Testis (tissue), 2 donors: Measurements from ENCODE around the gene FPR3.

Experiments
- POLR2A ChIP-seq: fragments of 450-650 bp; IDR thresholded peaks from one replicate; pipeline ENCODE4 v1.6.1; 2017; ENCODE audit warnings: antibody characterized with exemption, mild to moderate bottlenecking, moderate library complexity
- TF ChIP-seq, protein P1 (sequence below), 3 experiments: fragments of 450-650 bp in 2 of 3; fragments of 200-600 bp in 1 of 3; sonication (generic) in 1 of 3; IDR thresholded peaks; one replicate each; pipeline ENCODE4 v1.5.1; 2016 to 2019; ENCODE audit warnings: antibody characterized with exemption in 3 of 3, mild to moderate bottlenecking in 2 of 3, moderate library complexity in 1 of 3

DNA sequence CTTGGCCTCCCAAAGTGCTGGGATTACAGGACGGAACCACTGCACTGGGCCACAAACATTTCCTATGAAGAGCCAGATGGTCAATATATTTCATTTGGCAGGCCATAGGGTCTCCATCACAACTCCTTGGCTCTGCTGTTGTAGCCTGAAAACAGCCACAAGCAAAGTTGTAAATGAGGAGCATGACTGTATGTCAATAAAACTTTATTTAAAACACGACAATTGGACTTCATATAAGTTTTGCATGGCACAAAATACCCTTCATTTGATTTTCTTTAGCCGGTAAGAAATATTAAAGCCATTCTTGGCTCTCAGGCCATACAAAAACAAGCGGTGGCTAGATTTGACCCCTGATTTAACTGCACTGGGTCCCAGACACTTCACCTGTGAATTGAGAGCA lies 40.2 kb upstream of the FPR3 start:
- TF ChIP-seq POLR2A: no peak
- TF ChIP-seq, protein P1, sequence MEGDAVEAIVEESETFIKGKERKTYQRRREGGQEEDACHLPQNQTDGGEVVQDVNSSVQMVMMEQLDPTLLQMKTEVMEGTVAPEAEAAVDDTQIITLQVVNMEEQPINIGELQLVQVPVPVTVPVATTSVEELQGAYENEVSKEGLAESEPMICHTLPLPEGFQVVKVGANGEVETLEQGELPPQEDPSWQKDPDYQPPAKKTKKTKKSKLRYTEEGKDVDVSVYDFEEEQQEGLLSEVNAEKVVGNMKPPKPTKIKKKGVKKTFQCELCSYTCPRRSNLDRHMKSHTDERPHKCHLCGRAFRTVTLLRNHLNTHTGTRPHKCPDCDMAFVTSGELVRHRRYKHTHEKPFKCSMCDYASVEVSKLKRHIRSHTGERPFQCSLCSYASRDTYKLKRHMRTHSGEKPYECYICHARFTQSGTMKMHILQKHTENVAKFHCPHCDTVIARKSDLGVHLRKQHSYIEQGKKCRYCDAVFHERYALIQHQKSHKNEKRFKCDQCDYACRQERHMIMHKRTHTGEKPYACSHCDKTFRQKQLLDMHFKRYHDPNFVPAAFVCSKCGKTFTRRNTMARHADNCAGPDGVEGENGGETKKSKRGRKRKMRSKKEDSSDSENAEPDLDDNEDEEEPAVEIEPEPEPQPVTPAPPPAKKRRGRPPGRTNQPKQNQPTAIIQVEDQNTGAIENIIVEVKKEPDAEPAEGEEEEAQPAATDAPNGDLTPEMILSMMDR (IDR thresholded peaks at IDR 0.05): no peak
